ENCODE results near the gene CPAMD8.

CPAMD8 gene

DNA sequence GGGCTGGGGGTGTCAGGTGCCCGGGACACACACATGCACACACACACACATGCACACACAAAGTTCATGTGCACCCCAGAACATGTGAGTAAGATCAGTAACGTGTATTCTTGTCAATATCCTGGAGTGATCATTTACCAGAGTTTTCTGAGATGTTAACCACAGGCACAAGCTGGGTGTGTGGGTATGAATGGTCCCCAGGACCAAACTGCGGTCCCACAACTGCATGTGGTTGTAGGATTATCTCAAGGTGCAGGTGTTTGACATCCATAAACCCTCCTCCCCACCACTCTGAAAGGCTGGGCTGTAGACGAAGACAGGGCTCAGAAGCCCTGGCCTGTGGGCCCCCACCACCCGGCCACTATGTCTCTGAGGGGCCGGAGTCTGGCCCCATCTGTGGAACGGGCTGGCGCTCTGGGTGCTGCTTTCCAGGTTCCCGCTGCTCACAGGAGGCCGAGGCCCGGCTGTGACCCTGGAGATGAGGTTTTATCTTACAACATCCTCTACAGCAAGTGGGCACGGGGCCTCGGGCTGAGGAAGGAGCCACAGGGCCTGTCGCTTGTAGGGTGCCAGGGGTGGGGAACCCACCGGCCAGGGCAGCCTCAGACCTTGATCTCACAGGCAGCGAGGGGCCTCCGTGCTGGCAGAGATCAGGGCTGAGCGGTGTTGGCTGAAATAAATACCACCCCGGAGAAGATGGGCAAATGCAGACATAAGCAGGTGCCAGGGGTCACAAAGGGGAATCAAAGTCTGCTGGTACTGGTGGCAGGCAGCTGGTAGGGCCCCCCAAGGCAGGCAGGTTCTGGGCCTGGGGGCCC, 133.5 kb downstream of the CPAMD8 start:
- no peak for DNase-seq (ENCODE audit: low read depth)

DNA sequence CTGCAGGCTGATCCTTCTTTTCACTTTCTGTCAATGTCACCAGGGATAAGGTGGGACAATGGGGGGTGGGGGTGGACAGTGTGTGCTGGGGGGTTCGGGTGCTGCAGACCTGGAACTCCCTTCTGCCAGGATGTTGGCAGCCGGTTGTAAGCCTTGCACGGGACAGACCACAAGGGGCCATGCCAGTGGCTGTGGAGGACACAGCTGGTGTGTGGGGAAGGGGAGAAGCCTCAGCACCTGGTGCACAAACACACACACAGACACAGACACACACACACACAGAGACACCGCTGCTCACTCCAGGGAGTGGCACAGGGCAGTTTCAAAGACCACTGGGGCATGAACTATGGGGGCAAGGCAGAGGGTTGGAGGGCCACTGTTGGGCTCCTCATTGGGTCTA, 134.2 kb downstream of the CPAMD8 start:
- DNase-seq (ENCODE audit: low read depth), result no peak

DNA sequence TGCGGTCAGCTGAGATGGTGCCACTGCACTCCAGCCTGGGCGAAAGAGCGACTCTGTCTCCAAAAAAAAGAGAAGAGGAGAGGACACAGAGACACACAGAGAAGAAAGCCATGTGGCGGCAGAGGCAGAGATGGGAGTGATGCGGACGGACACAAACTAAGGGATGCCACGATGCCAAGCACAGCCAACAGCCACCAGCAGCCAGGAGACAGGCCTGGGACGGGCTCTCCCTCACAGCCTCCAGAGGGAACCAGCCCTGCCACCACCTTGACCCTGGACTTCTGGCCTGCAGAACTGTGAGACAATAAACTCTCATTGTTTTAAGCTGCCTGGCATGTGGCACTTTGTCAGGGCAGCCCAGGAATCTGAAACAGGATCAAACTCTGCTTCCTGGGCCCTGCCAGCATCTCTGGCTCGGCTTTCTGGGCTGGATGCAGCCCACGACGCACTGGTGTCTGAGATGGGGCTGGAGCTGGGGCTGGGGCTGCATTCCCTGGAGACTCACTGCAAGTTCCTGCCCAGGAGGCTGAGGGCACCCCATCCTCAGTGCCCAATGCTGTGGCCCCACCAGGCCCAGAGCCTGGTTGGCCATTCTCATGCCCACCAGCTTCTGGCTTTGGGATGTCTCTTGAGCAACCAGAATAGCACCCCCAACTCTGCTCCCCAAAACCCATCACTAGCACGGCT, 134.8 kb downstream of the CPAMD8 start:
- no peak for DNase-seq (ENCODE audit: low read depth)

DNA sequence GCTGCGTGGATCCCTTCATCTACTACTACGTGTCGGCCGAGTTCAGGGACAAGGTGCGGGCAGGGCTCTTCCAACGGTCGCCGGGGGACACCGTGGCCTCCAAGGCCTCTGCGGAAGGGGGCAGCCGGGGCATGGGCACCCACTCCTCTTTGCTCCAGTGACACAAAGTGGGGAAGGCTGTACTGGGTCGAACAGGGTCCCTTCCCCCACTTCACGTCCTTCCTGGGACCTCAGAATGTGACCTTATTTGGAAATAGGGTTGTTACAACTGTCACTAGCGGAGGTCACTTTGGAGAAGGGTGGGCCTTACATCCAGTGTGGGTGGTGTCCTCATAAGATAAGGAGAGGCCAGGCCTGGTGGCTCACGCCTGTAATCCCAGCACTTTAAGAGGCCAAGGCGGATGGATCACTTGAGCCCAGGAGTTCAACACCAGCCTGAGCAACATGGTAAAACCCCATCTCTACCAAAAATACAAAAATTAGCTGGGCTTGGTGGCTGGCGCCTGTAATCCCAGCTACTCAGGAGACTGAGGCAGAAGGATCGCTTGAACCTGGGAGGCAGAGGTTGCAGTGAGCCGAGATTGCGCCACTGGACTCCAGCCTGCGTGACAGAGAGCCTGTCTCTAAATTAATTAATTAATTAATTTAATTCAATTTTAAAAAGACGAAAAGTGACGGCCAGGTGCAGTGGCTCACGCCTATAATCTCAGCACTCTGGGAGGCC, 136.0 kb downstream of the CPAMD8 start:
- no peak for DNase-seq (ENCODE audit: low read depth)

DNA sequence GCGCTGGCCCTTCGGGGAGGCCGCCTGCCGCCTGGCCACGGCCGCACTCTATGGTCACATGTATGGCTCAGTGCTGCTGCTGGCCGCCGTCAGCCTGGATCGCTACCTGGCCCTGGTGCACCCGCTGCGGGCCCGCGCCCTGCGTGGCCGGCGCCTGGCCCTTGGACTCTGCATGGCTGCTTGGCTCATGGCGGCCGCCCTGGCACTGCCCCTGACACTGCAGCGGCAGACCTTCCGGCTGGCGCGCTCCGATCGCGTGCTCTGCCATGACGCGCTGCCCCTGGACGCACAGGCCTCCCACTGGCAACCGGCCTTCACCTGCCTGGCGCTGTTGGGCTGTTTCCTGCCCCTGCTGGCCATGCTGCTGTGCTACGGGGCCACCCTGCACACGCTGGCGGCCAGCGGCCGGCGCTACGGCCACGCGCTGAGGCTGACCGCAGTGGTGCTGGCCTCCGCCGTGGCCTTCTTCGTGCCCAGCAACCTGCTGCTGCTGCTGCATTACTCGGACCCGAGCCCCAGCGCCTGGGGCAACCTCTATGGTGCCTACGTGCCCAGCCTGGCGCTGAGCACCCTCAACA, 136.6 kb downstream of the CPAMD8 start:
- DNase-seq (ENCODE audit: low read depth), result no peak

DNA sequence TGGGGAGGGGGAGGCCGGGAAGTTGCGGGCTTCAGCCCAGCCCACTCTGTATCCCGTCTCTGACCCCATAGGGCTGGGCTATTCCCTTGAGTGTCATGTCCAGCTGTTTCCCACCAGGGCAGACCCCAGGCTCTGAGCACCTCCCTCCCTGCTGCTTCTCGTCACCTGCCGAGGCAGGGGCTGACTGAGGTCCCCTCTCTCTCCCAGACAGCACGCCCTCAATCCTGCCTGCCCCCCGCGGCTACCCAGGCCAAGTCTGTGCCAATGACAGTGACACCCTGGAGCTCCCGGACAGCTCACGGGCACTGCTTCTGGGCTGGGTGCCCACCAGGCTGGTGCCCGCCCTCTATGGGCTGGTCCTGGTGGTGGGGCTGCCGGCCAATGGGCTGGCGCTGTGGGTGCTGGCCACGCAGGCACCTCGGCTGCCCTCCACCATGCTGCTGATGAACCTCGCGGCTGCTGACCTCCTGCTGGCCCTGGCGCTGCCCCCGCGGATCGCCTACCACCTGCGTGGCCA, 137.2 kb downstream of the CPAMD8 start:
- DNase-seq (ENCODE audit: low read depth), result no peak

DNA sequence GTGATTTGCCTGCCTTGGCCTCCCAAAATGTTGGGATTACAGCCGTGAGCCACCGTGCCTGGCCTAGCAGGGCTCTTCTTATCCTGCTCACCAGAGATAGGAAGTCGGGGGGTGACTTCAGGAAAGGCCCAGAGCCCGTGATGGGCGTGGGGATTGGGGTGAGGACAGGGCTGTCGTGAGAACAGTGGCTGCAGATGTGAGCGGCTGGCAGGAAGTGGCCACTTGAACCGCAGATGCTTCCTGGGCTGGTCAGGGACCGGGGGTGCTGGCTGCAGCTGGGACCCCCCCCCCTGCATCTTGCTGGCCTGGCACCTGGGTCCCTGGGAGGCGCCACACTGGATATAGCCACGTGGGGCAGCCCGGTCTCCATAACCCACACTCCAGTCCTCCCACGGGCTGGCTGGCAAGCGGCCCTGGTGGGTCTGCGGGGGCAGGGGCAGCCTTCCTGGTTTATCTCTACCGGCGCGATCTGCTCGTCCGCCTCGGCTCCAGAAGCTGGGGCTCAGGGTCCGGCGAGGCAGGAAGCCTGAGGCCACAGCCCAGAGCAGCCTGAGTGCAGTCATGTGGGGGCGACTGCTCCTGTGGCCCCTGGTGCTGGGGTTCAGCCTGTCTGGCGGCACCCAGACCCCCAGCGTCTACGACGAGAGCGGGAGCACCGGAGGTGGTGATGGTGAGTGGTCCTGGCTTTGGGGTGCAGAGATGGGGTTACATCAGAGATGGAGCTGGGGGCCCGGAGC, 137.8 kb downstream of the CPAMD8 start, which contains the start of gene F2RL3:
Gene F2RL3, plus strand, starts transcription at position 371 of the 737 bp plus-strand sequence. Its CDS starts 191 bp downstream, at position 562.
- DNase-seq (ENCODE audit: low read depth), result peak; percentile 27

DNA sequence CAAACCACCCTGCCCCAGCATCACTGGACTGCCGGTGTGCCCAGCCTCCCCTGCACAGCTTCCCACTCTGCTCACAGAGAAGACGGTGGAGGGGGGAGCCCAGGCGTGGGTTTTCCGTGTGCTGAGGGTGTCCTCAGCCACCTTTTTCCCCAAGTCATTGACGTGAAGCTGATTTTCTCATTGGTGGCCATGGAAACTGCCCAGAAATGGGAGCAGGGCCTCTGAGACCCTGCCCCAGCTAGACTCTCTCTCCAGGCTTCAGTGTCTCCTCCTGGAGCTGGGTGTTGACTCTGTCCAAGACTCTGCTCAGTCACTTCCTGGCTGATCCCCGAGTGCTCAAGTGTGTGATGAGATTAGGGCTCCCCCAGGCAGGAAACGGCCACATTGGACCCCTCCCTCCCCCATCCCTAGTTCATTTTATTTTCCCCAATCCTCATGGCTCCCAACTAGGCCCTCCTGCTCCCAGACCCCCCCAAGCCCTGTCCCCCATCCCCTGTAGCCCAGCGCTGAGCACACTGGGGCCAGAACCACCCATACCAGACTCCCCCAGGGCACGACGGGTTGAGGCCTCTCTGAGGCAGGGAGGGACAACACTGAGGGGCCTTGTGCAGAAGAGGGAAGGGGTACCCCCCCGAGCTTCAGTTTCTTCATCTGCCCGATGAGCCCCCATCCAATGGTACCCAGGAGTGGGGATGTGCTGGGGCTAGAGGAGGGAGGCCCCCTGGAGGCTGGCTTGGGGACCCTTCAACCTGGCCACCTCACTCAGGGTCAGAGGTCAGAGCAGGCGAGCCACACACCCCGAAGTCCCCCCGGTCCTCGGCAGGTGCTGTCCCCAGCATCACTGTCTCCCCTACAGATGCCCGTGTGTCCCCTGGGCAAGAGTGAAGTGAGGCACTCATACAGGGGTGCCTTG, 139.0 kb downstream of the CPAMD8 start:
- peak; percentile 12 for DNase-seq (ENCODE audit: low read depth)

DNA sequence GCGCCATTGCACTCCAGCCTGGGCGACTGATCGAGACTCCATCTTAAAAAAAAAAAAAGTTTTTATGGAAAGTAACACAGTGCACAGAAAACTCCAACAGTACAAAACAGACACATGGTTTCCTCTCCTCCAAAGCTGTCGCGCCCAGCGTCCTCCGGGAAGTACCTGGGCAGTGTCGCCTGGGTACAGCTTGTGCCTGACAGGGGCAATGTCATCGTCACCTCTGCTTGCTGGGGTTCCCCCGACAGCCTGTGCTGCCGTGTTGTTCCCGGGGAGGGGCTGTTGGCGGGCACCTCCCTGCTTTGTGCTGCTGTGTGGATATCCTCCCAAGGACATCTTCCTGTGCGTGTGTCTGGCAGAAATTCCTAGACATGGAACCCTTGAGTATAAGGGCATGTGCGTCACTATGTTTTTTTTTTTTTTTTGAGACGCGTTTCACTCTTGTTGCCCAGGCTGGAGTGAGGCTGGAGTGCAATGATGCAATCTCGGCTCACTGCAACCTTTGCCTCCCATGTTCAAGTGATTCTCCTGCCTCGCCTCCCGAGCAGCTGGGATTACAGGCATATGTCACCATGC, 140.2 kb downstream of the CPAMD8 start:
- peak; percentile 31 for DNase-seq (ENCODE audit: low read depth)

DNA sequence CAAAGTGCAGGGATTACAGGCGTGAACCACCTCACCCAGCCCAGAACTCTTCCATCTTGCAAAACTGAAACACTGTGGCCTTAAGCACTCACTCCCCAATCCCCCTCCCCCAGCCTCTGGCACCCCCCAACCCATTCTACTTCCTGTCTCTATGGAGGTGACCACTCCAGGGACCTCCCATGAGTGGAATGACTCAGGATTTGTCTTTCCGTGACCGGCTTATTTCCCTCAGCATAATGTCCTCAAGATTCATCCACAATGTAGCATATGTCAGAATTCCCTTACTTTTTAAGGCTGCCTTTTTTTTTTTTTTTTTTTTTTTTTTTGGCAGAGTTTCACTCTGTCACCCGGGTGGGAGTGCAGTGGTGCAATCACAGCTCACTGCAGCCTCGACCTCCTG, 141.4 kb downstream of the CPAMD8 start:
- DNase-seq (ENCODE audit: low read depth), result no peak

DNA sequence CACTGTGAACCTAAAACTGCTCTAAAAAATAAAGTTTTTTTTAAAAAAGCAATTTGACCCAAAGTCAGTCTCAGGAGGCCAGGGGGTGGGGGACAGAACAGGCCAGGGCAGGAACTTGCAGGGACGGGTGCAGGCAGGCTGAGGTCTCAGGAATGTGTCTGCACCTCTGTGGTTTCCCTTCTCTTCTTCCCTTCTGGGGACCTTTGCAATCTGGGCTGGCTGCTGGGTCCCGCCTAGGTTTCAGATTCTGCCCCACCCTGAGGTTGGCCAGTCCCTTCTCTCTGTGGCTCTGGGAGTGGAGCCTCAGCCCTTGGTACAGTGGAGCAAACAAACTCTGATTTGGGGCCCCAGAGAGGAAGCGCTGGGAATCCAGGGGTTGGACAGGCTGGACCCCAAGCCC, 143.1 kb downstream of the CPAMD8 start:
- DNase-seq (ENCODE audit: low read depth), result no peak

DNA sequence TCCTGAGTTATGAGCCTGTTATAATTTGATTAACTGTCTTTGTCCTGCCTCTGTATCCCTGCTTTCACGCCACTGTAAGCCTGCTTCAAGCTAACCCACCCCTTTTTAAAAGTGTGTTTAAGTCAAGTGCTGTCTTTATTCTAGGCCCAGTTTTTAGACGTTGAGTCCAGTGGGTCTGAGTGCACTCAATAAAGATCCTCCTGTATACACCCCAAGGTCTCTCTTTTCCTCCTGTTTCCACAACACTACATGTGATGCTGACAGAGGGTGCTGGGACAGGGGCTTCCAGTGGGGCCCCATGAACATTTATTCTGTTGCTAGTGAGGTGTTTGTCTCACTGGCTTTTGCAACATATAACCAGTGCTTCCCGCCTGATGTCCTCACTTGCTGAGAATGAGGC, 144.5 kb downstream of the CPAMD8 start:
- no peak for DNase-seq (ENCODE audit: low read depth)

DNA sequence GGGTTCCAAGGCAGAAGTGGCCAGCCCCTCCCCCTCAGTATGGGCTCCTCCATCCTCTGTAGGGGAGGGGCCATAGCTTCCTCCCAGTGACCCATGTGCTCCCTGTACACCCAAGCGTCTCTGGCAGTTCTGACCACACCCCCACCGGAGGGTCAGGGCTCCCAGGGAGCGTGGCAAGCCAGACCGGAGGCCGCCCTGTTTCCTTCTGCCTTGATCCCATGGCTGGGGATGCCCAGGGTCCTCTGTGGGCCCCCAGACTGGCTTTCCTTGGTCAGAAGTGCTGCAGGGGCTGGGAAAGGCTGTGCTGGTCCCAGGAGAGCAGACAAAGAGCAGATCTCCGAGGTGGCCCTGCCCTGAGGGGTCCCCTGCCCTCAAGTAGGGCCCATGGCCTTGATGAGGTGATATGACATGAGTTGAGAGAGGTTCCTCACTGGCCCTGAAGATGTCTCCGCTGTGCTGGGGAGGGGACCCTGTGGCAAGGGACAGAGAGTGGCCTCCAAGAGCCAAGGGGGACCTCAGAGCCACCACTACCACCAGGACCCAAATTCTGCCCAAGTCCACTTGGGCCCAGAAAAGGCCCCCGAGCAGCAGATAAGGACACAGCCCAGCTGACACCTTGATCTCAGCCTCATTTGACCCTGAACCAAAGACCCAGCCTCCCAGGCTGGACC, 145.6 kb downstream of the CPAMD8 start:
- no peak for DNase-seq (ENCODE audit: low read depth)

DNA sequence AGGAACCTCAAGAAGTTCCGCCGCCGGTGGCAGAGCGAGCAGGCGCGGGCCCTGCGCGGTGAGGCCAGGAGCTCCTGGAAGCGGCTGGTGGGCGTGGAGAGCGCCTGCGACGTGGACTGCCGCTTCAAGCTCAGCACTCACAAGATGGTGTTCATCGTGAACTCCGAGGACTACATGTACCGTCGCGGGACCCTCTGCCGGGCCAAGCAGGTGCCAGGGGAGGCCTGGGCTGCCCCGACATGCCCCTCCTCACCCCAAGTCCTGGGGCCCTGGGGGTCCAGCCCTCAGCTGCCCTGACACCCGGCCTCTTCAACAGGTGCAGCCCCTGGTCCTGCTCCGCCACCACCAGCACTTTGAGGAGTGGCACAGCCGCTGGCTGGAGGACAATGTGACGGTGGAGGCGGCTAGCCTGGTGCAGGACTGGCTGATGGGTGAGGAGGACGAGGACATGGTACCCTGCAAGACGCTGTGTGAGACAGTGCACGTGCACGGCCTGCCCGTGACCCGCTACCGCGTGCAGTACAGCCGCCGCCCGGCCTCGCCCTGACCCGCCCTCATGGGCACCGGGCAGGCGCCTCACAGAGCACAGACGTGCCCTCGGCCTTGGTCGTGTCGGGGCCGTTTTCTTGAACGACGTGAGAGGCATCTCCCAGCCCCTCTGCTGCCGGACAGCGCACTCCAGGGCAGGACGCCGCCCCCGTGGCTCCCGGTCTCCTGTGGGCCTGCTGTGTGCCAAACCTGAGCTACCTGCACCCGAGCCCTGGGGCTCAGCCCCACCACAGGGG, 148.2 kb downstream of the CPAMD8 start:
- no peak for DNase-seq (ENCODE audit: low read depth)

DNA sequence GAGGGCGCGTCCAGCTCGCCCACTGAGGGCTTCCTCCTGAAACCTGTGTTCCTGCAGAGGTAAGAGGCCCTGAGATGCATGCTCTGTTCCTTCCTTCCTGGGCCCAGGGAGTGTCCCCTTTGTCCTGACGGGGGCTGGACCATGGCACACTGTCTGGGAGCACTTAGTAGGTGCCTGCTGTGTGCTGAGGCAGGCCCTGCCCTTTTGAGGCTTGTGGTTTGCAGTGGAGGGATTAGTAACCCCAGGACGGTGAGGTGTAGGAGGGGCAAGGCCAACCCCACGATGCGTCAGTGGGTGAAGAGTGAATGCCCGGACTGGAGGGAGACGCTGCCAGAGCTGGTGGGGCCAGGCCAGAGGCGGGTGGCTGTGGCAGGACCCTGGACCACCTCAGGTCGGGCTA, 149.0 kb downstream of the CPAMD8 start:
- peak; percentile 30 for DNase-seq (ENCODE audit: low read depth)

DNA sequence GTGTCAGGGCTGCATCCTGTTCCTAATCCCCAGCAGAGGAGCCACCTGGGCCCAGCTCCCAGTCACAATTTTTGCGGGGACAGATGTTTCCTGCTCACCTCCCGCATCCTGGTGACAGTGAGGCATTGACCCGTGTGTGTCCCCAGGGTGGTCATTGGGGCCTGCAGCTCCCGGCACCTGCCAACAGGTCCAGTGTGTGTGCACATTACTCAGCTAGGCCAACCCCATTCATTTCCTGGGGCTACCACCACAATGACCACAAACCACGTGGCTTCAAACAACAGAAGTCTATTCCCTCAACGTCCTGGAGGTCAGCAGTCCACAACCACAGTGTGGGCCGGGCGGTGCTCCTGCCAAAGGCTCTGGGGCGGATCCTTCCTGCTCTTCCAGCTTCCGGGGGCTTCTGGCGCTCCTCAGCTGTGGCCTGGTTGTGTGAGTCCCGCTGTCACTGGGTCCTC, 149.7 kb downstream of the CPAMD8 start:
- DNase-seq (ENCODE audit: low read depth), result peak; percentile 77

DNA sequence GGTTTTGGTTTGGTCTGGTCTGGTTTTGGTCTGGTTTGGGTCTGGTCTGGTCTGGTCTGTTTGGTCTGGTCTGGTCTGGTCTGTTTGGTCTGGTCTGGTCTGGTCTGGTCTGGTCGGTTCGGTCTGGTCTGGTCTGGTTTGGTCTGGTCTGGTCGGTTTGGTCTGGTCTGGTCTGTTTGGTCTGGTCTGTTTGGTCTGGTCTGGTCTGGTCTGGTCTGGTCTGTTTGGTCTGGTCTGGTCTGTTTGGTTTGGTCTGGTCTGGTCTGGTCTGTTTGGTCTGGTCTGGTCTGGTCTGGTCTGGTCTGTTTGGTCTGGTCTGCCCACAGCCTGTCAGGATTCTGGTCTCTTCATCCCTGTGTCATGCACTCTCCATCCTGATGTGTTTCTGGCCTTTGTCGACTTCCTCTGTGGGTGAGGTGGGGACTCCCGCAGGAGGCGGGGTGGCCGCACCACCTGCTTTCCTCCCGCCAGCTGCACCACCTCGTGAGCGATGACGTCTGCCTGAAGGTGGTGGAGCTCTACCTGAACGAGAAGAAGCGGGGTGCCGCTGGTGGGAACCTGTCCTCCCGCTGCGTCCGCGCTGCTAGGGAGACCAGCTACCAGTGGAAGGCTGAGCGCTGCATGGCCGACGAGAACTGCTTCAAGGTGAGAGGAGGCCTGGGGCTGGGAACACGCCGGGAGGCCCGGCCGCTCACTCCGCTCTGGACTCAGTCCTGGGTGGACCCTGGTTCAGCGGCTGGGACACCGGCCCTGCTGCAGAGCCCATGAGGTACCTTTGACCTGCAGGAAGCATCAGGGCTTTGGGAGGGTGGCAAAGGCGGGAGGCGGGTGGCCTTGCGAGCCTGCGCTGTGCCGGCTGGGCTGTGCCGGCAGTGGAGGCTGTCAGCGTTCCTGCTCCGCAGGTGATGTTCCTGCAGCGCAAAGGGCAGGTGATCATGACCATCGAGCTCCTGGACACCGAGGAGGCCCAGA, 150.7 kb downstream of the CPAMD8 start:
- DNase-seq (ENCODE audit: low read depth), result no peak

All from ELR (cell line).